GM12892 (cell line): ENCODE data around the gene ZNRF3.

Source experiments
- POLR2A ChIP-seq: IDR thresholded peaks from 2 replicates; pipeline ENCODE4 v1.6.1; 2011; ENCODE audit warnings: low read depth, low read length, control low read depth
- POLR2AphosphoS5 ChIP-seq: IDR thresholded peaks from 2 replicates; pipeline ENCODE4 v1.6.1; 2011; ENCODE audit warnings: low read depth, low read length, control low read depth

DNA sequence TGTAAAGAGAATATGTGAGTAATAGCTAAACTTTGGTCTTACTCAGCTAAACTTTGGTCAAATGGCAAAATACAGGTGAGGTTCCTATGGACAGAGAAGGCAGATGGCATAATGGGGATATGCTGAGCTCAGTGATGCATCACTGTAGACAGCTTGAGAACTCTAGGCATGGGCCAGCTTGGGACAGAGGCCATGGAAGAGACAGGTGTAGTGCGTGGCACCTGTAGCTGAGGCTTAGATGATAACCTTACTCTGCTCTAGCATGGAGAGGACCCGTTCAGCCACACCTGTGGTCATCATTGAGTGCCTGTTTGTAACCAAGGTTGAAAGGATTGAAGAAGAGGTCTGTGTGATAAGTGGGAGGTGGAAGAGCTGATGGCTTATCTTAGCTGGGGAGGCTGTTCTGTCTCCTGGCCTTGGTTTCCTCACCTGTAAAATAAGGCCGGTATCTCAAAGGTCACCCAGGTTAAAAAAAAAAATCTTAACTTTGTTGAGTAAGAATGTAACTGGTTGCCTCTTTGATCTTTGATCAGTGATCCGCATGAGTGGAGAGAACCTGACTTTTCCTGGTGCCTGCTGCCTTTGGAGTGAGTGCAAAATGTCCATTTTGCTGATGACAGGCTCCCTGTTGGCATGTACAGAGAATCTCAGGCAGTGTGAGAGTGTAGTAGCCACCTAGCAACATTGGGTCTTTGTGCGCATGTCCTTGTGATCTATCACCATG, 48.6 kb downstream of the ZNRF3 start:
- no peak for TF ChIP-seq POLR2A
- TF ChIP-seq POLR2AphosphoS5 = no peak
